GM12801 (cell line): Measurements from ENCODE around the gene LMO7.

ENCODE experiments used
- CTCF ChIP-seq: IDR thresholded peaks from one replicate; pipeline ENCODE4 v1.5.1; 2011; ENCODE audit warnings: control low read depth; ENCODE audit not compliant: insufficient read length; ENCODE audit errors: extremely low read depth

LMO7 gene

GRCh38 chr13:75790198-75790970 lies 154.3 kb downstream of the LMO7 start:
- TF ChIP-seq CTCF, result no peak

DNA sequence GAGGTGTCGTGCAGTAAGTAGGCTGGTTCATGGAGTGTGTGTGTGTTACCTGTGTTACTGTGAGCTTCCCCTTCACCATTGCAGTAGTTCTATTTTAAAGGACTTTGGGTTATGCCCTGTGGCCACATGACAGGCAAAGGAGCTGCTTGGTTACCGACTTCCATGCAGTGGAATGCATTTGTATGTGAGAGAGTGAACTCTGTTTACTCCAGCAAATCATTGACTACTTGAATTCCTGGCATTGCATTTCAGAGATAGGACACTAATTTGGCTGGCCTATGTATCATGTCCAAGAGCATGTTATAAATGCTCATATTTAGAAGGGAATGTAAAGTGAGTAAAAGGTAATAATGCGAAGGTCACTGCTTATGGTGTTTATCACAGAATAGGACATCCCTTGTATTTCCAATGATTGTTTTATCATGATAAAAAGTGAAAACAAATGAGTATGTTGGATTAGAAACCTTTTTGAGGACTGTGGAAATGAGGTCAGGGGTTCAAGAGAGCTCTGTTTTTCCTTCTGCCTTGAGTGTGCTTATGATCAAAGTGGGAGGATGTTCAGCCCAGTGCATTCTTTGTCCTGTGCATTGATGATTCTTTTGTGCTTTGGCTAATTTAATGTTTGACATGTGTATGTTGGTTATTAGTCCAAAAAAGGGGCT lies 156.5 kb downstream of the LMO7 start:
- no peak for TF ChIP-seq CTCF

GRCh38 chr13:75794663-75795062 lies 158.5 kb downstream of the LMO7 start:
- TF ChIP-seq CTCF, result no peak

DNA sequence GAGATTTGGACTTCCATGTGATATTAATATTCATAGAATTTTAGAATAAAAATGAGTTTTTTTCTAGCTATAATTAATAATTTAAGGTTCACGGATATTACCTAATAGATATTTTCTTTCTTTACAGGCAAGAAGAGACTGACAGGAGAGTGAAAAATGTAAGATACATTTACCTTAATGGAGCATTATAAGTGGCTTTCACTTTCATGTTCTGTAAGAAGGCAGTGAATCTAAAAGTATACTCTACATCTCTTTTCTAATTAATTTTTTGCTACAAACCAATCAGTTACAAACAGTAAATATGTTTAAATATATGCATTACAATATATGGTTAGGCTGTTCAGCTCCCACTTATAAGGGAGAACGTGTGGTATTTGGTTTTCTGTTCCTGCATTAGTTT lies 159.1 kb downstream of the LMO7 start:
- TF ChIP-seq CTCF, result no peak

DNA sequence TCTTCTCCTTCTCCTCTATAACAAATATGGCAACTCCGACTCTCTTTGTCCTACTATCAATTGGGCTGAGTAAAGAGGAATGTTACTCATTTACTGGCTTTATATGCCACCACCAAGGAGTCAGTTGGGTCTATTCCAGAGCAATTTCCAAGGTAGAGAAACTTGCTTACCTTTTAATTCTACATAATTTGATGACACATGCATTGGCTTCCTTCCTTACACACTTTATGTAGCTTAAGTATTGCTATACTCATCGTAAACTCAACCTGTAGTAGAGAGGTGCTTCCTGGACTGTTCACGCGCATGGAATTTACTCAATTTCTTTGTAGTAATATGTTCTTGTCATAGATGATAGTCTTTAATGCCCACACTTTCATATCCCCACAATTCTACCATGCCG lies 160.7 kb downstream of the LMO7 start:
- no peak for TF ChIP-seq CTCF

DNA sequence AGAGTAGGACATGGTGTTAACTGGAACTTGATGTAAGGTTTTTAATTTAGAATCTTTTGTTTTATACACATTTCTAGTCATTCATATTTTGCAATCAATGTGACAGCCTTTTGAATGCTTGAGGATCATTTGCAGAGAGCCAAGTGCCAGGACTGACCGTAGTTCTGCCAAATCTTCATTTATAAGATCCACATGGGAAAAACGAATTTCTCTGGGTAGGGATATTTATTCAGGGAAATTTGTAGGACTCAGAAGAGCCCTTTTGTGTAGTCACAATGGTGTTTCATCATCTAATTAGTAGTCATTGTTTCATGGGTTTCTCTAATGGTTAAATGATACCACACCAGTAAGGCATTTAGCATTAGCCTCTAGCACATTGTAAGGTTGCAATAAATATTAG lies 161.1 kb downstream of the LMO7 start:
- no peak for TF ChIP-seq CTCF

DNA sequence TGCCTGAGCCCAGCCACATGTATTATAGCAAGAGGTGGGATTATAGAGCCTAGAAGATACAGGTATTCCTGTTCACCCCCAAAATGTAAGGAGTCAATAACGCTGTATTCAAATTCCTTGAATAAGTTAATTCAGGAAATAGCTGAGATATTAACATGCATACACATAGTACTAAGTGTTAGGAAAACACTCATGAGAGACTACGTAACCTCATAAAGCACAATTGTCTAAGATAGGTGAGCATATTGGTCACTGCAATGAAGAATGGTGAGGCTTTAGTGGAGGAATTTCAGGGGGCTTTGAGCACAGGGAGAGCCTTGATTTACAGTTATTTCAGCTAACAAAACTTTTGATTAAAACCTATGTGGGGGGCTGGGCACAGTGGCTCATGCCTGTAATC lies 161.6 kb downstream of the LMO7 start:
- TF ChIP-seq CTCF, result no peak
